Osteoblast (primary cell): ENCODE data around the gene BTBD2. TPM values are rescaled to one million over a fixed set of nuclear protein-coding genes. Genes with fewer than 3 reads are reported as not detected.
A peak's percentile ranks its signal among the peaks of the same experiment; 100 is the strongest.

Experiments used
- DNase-seq: peaks from one replicate; pipeline ENCODE4 v3.0.0; 2011; ENCODE audit warnings: low spot score, mixed read lengths; ENCODE audit not compliant: insufficient read length; ENCODE audit errors: missing footprints
- H2AFZ ChIP-seq: 2 replicates; pipeline ENCODE4 v1.6.0; 2011; ENCODE audit warnings: mild to moderate bottlenecking, low read length
- H3K27ac ChIP-seq: 2 replicates; pipeline ENCODE4 v1.5.1; 2011; ENCODE audit warnings: mild to moderate bottlenecking, low read depth, low read length, moderate library complexity
- H3K27me3 ChIP-seq: 2 replicates; pipeline ENCODE4 v1.6.0; 2012; ENCODE audit warnings: mild to moderate bottlenecking, control low read depth, inconsistent platforms, low read length, moderate library complexity; ENCODE audit not compliant: insufficient read depth
- H3K36me3 ChIP-seq: 2 replicates; pipeline ENCODE4 v1.5.1; 2011; ENCODE audit warnings: mild to moderate bottlenecking, low read length, control low read depth, moderate library complexity; ENCODE audit not compliant: insufficient read depth
- H3K4me1 ChIP-seq: 2 replicates; pipeline ENCODE4 v1.5.1; 2011; ENCODE audit warnings: mild to moderate bottlenecking, low read length, control low read depth, moderate library complexity; ENCODE audit not compliant: insufficient read depth
- H3K4me2 ChIP-seq: 2 replicates; pipeline ENCODE4 v1.6.0; 2011; ENCODE audit warnings: mild to moderate bottlenecking, low read length; ENCODE audit not compliant: insufficient read depth
- H3K4me3 ChIP-seq: fragments of 200-600 bp; sonication (generic); 3 replicates; pipeline ENCODE4 v1.5.1; 2012; ENCODE audit warnings: mild to moderate bottlenecking, low read length, inconsistent platforms; ENCODE audit not compliant: insufficient read depth
- H3K79me2 ChIP-seq: 2 replicates; pipeline ENCODE4 v1.6.0; 2012; ENCODE audit warnings: mild to moderate bottlenecking, low read length, control low read depth, inconsistent platforms; ENCODE audit not compliant: insufficient read depth
- H3K9me3 ChIP-seq: 2 replicates; pipeline ENCODE4 v1.5.1; 2011; ENCODE audit warnings: low read depth, low read length, control low read depth
- H4K20me1 ChIP-seq: 2 replicates; pipeline ENCODE4 v1.6.0; 2012; ENCODE audit warnings: mild to moderate bottlenecking, low read length, control low read depth; ENCODE audit not compliant: insufficient read depth
- CTCF ChIP-seq: IDR thresholded peaks from 2 replicates; pipeline ENCODE4 v1.5.1; 2011; ENCODE audit warnings: mild to moderate bottlenecking, low read depth, low read length, moderate library complexity; ENCODE audit errors: extremely low read depth
- total RNA-seq: library from RNA; depleted of rRNA; stranded (reverse); fragments of >200 nt; gene quantifications from 2 replicates; pipeline ENCODE4 v1.2.3, GENCODE V29; 2012

BTBD2 gene
- total RNA-seq, 1 donor = 57.5 TPM

DNA sequence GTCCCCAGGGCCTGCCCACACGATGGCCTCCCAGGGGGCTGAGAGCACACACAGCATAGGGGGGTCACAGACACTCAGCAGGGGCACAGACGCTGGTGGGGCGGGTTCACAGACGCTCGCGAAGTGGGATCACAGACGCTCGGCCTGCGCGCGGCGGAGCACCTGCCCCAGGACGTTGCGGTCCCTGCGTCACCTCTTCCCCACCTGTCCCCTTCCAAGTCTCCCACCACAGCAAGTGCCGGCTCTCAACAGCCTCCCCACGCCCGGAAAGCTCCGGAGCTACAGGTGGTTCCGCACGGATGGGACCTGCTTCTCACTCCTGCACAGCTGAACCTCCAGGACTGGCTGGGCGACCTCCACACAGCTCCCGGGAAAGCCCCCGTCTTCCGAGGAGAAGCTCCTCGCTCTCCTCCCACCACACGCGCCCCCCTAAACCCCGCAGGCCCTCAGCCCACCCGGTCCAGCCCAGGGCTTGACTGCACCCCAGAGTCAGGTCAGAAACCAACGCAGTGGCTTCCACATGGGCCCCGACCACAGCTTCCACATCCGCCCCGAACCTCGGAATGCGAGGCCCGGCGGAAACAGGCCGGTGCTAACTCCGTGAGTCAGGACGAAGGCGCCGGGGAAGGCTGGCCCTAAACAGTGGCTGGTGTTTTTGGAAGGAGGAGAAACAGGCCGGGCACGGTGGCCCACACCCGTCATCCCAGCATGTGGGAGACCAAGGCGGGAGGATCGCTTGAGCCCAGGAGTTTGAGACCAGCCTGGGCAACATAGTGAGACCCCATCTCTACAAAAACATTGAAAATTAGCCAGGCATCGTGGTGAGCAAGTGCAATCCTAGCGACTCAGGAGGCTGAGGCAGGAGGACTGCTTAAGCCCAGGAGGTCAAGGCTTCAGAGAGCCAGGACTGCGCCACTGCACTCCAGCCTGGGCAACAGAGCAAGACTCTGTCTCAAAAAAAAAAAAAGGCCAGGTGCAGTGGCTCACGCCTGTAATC lies 16.5 kb downstream of the BTBD2 start:
- H3K4me2 ChIP-seq = no peak overlapping the region
- peaks cover 20% of the 10 kb centered on the region for H3K36me3 ChIP-seq
- no peaks in the 10 kb centered on the region for H3K4me1 ChIP-seq
- H3K79me2 ChIP-seq = peaks cover 10% of the 10 kb centered on the region
- no peaks in the 10 kb centered on the region for H3K27me3 ChIP-seq
- H2AFZ ChIP-seq = no peak overlapping the region
- H3K27ac ChIP-seq = no peak overlapping the region
- no peaks in the 10 kb centered on the region for H3K9me3 ChIP-seq
- peaks cover 20% of the 10 kb centered on the region for H4K20me1 ChIP-seq
- DNase-seq = peak; percentile 27
- TF ChIP-seq CTCF = no peak
- H3K4me3 ChIP-seq = no peak overlapping the region

- H2AFZ ChIP-seq = no peak overlapping the region
- no peak overlapping the region for H3K4me3 ChIP-seq
- H3K36me3 ChIP-seq = peaks cover 26% of the 10 kb centered on the region
- H3K27ac ChIP-seq = no peak overlapping the region
- no peak overlapping the region for H3K4me2 ChIP-seq
- no peaks in the 10 kb centered on the region for H3K9me3 ChIP-seq
- peaks cover 16% of the 10 kb centered on the region for H4K20me1 ChIP-seq
- DNase-seq = peak; percentile 75
- peaks cover 7% of the 10 kb centered on the region for H3K79me2 ChIP-seq
- no peak for TF ChIP-seq CTCF
- H3K27me3 ChIP-seq = no peaks in the 10 kb centered on the region
- H3K4me1 ChIP-seq = no peaks in the 10 kb centered on the region
These were observed 17.9 kb downstream of the BTBD2 start for GRCh38 chr19:1997353-1998233.

GRCh38 chr19:1992759-1993260 lies 22.7 kb downstream of the BTBD2 start:
- no peaks in the 10 kb centered on the region for H3K4me1 ChIP-seq
- no peak overlapping the region for H2AFZ ChIP-seq
- DNase-seq = no peak
- no peak overlapping the region for H3K4me3 ChIP-seq
- TF ChIP-seq CTCF = no peak
- no peak overlapping the region for H3K4me2 ChIP-seq
- peaks cover 4% of the 10 kb centered on the region for H4K20me1 ChIP-seq
- peaks cover 27% of the 10 kb centered on the region for H3K36me3 ChIP-seq
- no peaks in the 10 kb centered on the region for H3K27me3 ChIP-seq
- H3K27ac ChIP-seq = no peak overlapping the region
- no peaks in the 10 kb centered on the region for H3K9me3 ChIP-seq
- no peaks in the 10 kb centered on the region for H3K79me2 ChIP-seq
